ENCODE measurements around the gene TIAM1. TPM values are rescaled to one million over a fixed set of nuclear protein-coding genes. Genes with fewer than 3 reads are reported as not detected.
A peak's percentile ranks its signal among the peaks of the same experiment; 100 is the strongest.

Gene TIAM1
- total and polyA plus RNA-seq, 9 donors: 8.7 to 21.3 (median 12.4) TPM

- 53% methylated on average over 1 of the region's 5 CpGs for WGBS (ENCODE audit: insufficient coverage)
- Histone ChIP-seq H3K36me3 (ENCODE audit: control insufficient read depth, insufficient read depth, low read length) (no peaks in the 10 kb centered on the region), H3K4me1 (ENCODE audit: control insufficient read depth, insufficient read depth, low read length) (peaks cover 2% of the 10 kb centered on the region), H3K27ac (ENCODE audit: low read length) (peak overlapping the region; percentile 74), H3K4me3 (ENCODE audit: low read length) (no peak overlapping the region), H3K9me3 (replicated peaks; ENCODE audit: control insufficient read depth, low read depth, low read length) (no peaks in the 10 kb centered on the region), H3K27me3 (ENCODE audit: control insufficient read depth, insufficient read depth, low read length) (no peaks in the 10 kb centered on the region)
- DNase-seq: peak; percentile 96
These were observed 27.0 kb upstream of the TIAM1 start for GRCh38 chr21:31370893-31371544.

- Histone ChIP-seq H3K9me3 (replicated peaks; ENCODE audit: control insufficient read depth, low read depth, low read length) (no peaks in the 10 kb centered on the region), H3K36me3 (ENCODE audit: control insufficient read depth, insufficient read depth, low read length) (no peaks in the 10 kb centered on the region), H3K4me3 (ENCODE audit: low read length) (no peak overlapping the region), H3K27ac (ENCODE audit: low read length) (peak overlapping the region; percentile 74), H3K27me3 (ENCODE audit: control insufficient read depth, insufficient read depth, low read length) (no peaks in the 10 kb centered on the region), H3K4me1 (ENCODE audit: control insufficient read depth, insufficient read depth, low read length) (peaks cover 2% of the 10 kb centered on the region)
- no peak for DNase-seq
- WGBS (ENCODE audit: insufficient coverage): 53% methylated on average over 3 of the region's 4 CpGs
These were observed 26.3 kb upstream of the TIAM1 start for GRCh38 chr21:31370281-31370892.

- Histone ChIP-seq H3K9me3 (replicated peaks; ENCODE audit: control insufficient read depth, low read depth, low read length) (no peaks in the 10 kb centered on the region), H3K4me1 (ENCODE audit: control insufficient read depth, insufficient read depth, low read length) (peaks cover 2% of the 10 kb centered on the region), H3K27ac (ENCODE audit: low read length) (no peak overlapping the region), H3K36me3 (ENCODE audit: control insufficient read depth, insufficient read depth, low read length) (no peaks in the 10 kb centered on the region), H3K27me3 (ENCODE audit: control insufficient read depth, insufficient read depth, low read length) (no peaks in the 10 kb centered on the region), H3K4me3 (ENCODE audit: low read length) (no peak overlapping the region)
- 75% methylated on average over 1 of the region's 7 CpGs for WGBS (ENCODE audit: insufficient coverage)
- no peak for DNase-seq
These were observed 24.3 kb upstream of the TIAM1 start for GRCh38 chr21:31368361-31368760.

- H3K4me3 ChIP-seq (ENCODE audit: low read length): no peak overlapping the region
- H3K27ac ChIP-seq (ENCODE audit: low read length): no peak overlapping the region
- H3K36me3 ChIP-seq (ENCODE audit: control insufficient read depth, insufficient read depth, low read length): no peaks in the 10 kb centered on the region
- DNase-seq: no peak
- no peaks in the 10 kb centered on the region for H3K27me3 ChIP-seq (ENCODE audit: control insufficient read depth, insufficient read depth, low read length)
- no CpG with 5 or more reads among the region's 2 CpGs for WGBS (ENCODE audit: insufficient coverage)
- peaks cover 2% of the 10 kb centered on the region for H3K4me1 ChIP-seq (ENCODE audit: control insufficient read depth, insufficient read depth, low read length)
- H3K9me3 ChIP-seq (replicated peaks; ENCODE audit: control insufficient read depth, low read depth, low read length): no peaks in the 10 kb centered on the region
These were observed 23.7 kb upstream of the TIAM1 start for GRCh38 chr21:31367801-31368200.

- no peak overlapping the region for H3K27ac ChIP-seq (ENCODE audit: low read length)
- peak; percentile 18 for DNase-seq
- H3K36me3 ChIP-seq (ENCODE audit: control insufficient read depth, insufficient read depth, low read length): no peaks in the 10 kb centered on the region
- H3K4me3 ChIP-seq (ENCODE audit: low read length): no peak overlapping the region
- H3K9me3 ChIP-seq (replicated peaks; ENCODE audit: control insufficient read depth, low read depth, low read length): no peaks in the 10 kb centered on the region
- peaks cover 2% of the 10 kb centered on the region for H3K4me1 ChIP-seq (ENCODE audit: control insufficient read depth, insufficient read depth, low read length)
- no CpG with 5 or more reads among the region's 2 CpGs for WGBS (ENCODE audit: insufficient coverage)
- H3K27me3 ChIP-seq (ENCODE audit: control insufficient read depth, insufficient read depth, low read length): no peaks in the 10 kb centered on the region
These were observed 22.8 kb upstream of the TIAM1 start for GRCh38 chr21:31366825-31367224.

- no peak for DNase-seq
- H3K27ac ChIP-seq (ENCODE audit: low read length): no peak overlapping the region
These were observed 20.3 kb upstream of the TIAM1 start for GRCh38 chr21:31364253-31364945.

GRCh38 chr21:31363720-31364119, 19.7 kb upstream of the TIAM1 start:
- Histone ChIP-seq H3K4me3 (ENCODE audit: low read length) (no peak overlapping the region), H3K27ac (ENCODE audit: low read length) (no peak overlapping the region), H3K36me3 (ENCODE audit: control insufficient read depth, insufficient read depth, low read length) (no peaks in the 10 kb centered on the region), H3K4me1 (ENCODE audit: control insufficient read depth, insufficient read depth, low read length) (no peaks in the 10 kb centered on the region), H3K27me3 (ENCODE audit: control insufficient read depth, insufficient read depth, low read length) (no peaks in the 10 kb centered on the region), H3K9me3 (replicated peaks; ENCODE audit: control insufficient read depth, low read depth, low read length) (no peaks in the 10 kb centered on the region)
- DNase-seq: no peak
- WGBS (ENCODE audit: insufficient coverage): no CpG with 5 or more reads among the region's 1 CpG

More at GRCh38 chr21:31364253-31364945, 20.3 kb upstream of the TIAM1 start:
- no peaks in the 10 kb centered on the region for H3K36me3 ChIP-seq (ENCODE audit: control insufficient read depth, insufficient read depth, low read length)
- WGBS (ENCODE audit: insufficient coverage): 79% methylated on average over 2 of the region's 4 CpGs
- H3K9me3 ChIP-seq (replicated peaks; ENCODE audit: control insufficient read depth, low read depth, low read length): no peaks in the 10 kb centered on the region
- H3K4me3 ChIP-seq (ENCODE audit: low read length): no peak overlapping the region
- no peaks in the 10 kb centered on the region for H3K27me3 ChIP-seq (ENCODE audit: control insufficient read depth, insufficient read depth, low read length)
- H3K4me1 ChIP-seq (ENCODE audit: control insufficient read depth, insufficient read depth, low read length): no peaks in the 10 kb centered on the region

GRCh38 chr21:31360717-31361116, 16.7 kb upstream of the TIAM1 start:
- H3K4me3 ChIP-seq (ENCODE audit: low read length): no peak overlapping the region
- no peak overlapping the region for H3K27ac ChIP-seq (ENCODE audit: low read length)
- H3K4me1 ChIP-seq (ENCODE audit: control insufficient read depth, insufficient read depth, low read length): no peaks in the 10 kb centered on the region
- H3K9me3 ChIP-seq (replicated peaks; ENCODE audit: control insufficient read depth, low read depth, low read length): no peaks in the 10 kb centered on the region
- H3K27me3 ChIP-seq (ENCODE audit: control insufficient read depth, insufficient read depth, low read length): no peaks in the 10 kb centered on the region
- DNase-seq: no peak
- no peaks in the 10 kb centered on the region for H3K36me3 ChIP-seq (ENCODE audit: control insufficient read depth, insufficient read depth, low read length)

GRCh38 chr21:31358158-31358557, 14.1 kb upstream of the TIAM1 start:
- H3K4me1 ChIP-seq (ENCODE audit: control insufficient read depth, insufficient read depth, low read length): no peaks in the 10 kb centered on the region
- no peaks in the 10 kb centered on the region for H3K27me3 ChIP-seq (ENCODE audit: control insufficient read depth, insufficient read depth, low read length)
- no peaks in the 10 kb centered on the region for H3K36me3 ChIP-seq (ENCODE audit: control insufficient read depth, insufficient read depth, low read length)
- DNase-seq: no peak
- no peaks in the 10 kb centered on the region for H3K9me3 ChIP-seq (replicated peaks; ENCODE audit: control insufficient read depth, low read depth, low read length)
- WGBS (ENCODE audit: insufficient coverage): 94% methylated on average over 8 of the region's 8 CpGs
- H3K4me3 ChIP-seq (ENCODE audit: low read length): no peak overlapping the region
- no peak overlapping the region for H3K27ac ChIP-seq (ENCODE audit: low read length)

- Histone ChIP-seq H3K27me3 (ENCODE audit: control insufficient read depth, insufficient read depth, low read length) (no peaks in the 10 kb centered on the region), H3K9me3 (replicated peaks; ENCODE audit: control insufficient read depth, low read depth, low read length) (no peaks in the 10 kb centered on the region), H3K4me1 (ENCODE audit: control insufficient read depth, insufficient read depth, low read length) (no peaks in the 10 kb centered on the region), H3K4me3 (ENCODE audit: low read length) (no peak overlapping the region), H3K36me3 (ENCODE audit: control insufficient read depth, insufficient read depth, low read length) (no peaks in the 10 kb centered on the region), H3K27ac (ENCODE audit: low read length) (no peak overlapping the region)
- DNase-seq: no peak
- WGBS (ENCODE audit: insufficient coverage): no CpG with 5 or more reads among the region's 4 CpGs
These were observed 12.4 kb upstream of the TIAM1 start for GRCh38 chr21:31356440-31356839.

Data from muscle of leg (tissue), 11 donors.